K562 (cell line): Measurements from ENCODE around the gene SAMD10. TPM values are rescaled to one million over a fixed set of nuclear protein-coding genes. Genes with fewer than 3 reads are reported as not detected.

Experiments used
- CREM ChIP-seq: IDR thresholded peaks from 2 replicates; pipeline ENCODE4 v1.6.1; 2014; ENCODE audit warnings: antibody characterized with exemption, low read depth
- EGR1 ChIP-seq: fragments of 450-650 bp; conservative IDR thresholded peaks from 2 replicates; pipeline ENCODE4 v1.6.1; 2017; ENCODE audit warnings: mild to moderate bottlenecking
- EP400 ChIP-seq: fragments of 450-650 bp; IDR thresholded peaks from 2 replicates; pipeline ENCODE4 v1.6.1; 2017; ENCODE audit warnings: antibody characterized with exemption, mild to moderate bottlenecking, moderate library complexity
- GABPB1 ChIP-seq: sonication (generic); formaldehyde crosslinking; IDR thresholded peaks from 2 replicates; pipeline ENCODE4 v1.8.0; 2022; ENCODE audit warnings: mild to moderate bottlenecking, missing genetic modification reagents
- SMAD4 ChIP-seq: fragments of 250-450 bp; sonication (Bioruptor Pico); conservative IDR thresholded peaks from 2 replicates; pipeline ENCODE4 v1.8.0; 2021; ENCODE audit warnings: inconsistent platforms, mild to moderate bottlenecking, moderate library complexity
- ZNF3 ChIP-seq: fragments of 250-450 bp; sonication (Bioruptor Pico); IDR thresholded peaks from 2 replicates; pipeline ENCODE4 v1.5.0; 2021; ENCODE audit warnings: mild to moderate bottlenecking, moderate library complexity
- polyA plus RNA-seq, 8 experiments: library from polyadenylated mRNA; depleted of rRNA in 4 of 8; stranded (reverse) in 5 of 8; unstranded in 3 of 8; fragments of >200 nt; fragmentation: Nextera tagmentation in 2 of 8; fragmentation: Illumina TruSeq in 1 of 8; extraction: Ambion mirVana in 2 of 8; extraction: Trizol in 1 of 8; gene quantifications; 2 replicates each; pipeline versions ENCODE4 v1.2.1 to v1.2.3, GENCODE V29; 2011 to 2014; ENCODE audit warnings: inconsistent platforms in 1 of 8, missing spikeins in 1 of 8
- total RNA-seq, 7 experiments: library from RNA; depleted of rRNA in 6 of 7; stranded (reverse); fragments of >200 nt in 6 of 7; fragmentation: Illumina TruSeq in 2 of 7; extraction: Trizol in 2 of 7; gene quantifications; 2 replicates each; pipeline versions ENCODE4 v1.2.1 to v1.2.3, GENCODE V29; 2011 to 2021; ENCODE audit warnings: low replicate concordance in 1 of 7
- TF ChIP-seq, protein P1 (sequence below): fragments of 250-450 bp; sonication (Bioruptor Pico); IDR thresholded peaks from 2 replicates; pipeline ENCODE4 v1.8.0; 2021; ENCODE audit warnings: moderate library complexity, mild to moderate bottlenecking, inconsistent platforms
- TF ChIP-seq, protein P2 (sequence below): fragments of 250-450 bp; sonication (Bioruptor Pico); IDR thresholded peaks from 2 replicates; pipeline ENCODE4 v1.5.0; 2021; ENCODE audit warnings: mild to moderate bottlenecking, moderate library complexity
- TF ChIP-seq, protein P3 (sequence below): fragments of 200-800 bp; sonication (Bioruptor generic); IDR thresholded peaks from 2 replicates; pipeline ENCODE4 v1.6.1; 2017; ENCODE audit warnings: missing genetic modification characterization, missing compliant biosample characterization

SAMD10 gene
- total and polyA plus RNA-seq, 9 of the 15 experiments (the other 6 are each of a cell fraction or from before 2014, with no cell fraction given): 0.37 to 15.2 (median 4.8) TPM

DNA sequence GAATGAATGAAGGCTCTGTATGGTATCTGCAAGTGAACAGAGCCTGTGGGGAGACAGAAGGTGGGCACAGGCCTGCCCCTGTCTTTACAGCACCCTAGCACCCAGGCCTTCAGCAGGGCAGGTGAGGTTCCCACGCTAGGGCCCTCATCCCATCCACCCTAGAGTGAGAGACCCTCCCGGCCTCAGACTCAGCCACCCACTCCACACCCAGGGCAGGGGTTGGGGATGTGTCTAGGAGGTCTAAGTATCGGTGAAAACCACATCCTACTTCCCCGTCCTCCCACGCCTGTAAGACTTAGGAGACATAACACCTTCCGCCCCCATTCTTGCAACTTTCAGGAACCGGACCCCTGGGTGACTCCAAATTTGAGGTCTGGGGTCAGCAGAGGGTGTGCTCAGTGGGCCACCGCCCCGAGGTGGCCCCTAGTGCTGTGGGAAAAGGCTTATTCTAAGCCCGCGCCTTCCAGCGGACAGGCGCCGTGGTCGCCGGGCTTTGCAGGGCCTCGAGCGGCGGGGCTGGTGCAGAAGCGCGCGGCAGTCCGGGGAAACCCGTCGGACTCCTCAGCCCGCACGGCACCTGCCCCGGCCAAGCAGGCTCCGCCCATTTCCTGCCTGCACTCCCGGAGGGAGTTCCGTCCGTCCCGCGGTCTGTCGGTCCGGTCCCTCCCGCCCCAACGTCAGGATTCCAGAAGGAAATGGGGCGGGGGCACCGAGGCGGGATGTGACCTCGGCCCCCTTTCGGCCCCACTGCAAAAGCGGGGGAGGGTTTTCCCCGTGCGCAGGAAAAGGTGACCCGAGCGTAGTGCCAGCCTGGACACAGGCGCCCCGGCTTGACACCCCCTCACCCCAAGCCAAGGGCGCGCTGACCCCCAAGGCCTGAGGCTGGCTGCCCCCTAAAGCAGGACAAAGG is 868 bp downstream of the SAMD10 start (continued):
- TF ChIP-seq GABPB1 (peak; percentile 36; the same call in 1 of the 2 replicates), CREM (peak; percentile 60; the same call in 1 of the 2 replicates), ZNF3 (no peak), EP400 (0 out of 2 replicates have a peak, but pooled peaks have one; percentile 12), SMAD4 (CRISPR knock-in tag) (peak; percentile 70), EGR1 (peak; percentile 80)
- TF ChIP-seq, protein P1, sequence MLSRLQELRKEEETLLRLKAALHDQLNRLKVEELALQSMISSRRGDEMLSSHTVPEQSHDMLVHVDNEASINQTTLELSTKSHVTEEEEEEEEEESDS (CRISPR knock-in tag): no peak
- TF ChIP-seq, protein P2, sequence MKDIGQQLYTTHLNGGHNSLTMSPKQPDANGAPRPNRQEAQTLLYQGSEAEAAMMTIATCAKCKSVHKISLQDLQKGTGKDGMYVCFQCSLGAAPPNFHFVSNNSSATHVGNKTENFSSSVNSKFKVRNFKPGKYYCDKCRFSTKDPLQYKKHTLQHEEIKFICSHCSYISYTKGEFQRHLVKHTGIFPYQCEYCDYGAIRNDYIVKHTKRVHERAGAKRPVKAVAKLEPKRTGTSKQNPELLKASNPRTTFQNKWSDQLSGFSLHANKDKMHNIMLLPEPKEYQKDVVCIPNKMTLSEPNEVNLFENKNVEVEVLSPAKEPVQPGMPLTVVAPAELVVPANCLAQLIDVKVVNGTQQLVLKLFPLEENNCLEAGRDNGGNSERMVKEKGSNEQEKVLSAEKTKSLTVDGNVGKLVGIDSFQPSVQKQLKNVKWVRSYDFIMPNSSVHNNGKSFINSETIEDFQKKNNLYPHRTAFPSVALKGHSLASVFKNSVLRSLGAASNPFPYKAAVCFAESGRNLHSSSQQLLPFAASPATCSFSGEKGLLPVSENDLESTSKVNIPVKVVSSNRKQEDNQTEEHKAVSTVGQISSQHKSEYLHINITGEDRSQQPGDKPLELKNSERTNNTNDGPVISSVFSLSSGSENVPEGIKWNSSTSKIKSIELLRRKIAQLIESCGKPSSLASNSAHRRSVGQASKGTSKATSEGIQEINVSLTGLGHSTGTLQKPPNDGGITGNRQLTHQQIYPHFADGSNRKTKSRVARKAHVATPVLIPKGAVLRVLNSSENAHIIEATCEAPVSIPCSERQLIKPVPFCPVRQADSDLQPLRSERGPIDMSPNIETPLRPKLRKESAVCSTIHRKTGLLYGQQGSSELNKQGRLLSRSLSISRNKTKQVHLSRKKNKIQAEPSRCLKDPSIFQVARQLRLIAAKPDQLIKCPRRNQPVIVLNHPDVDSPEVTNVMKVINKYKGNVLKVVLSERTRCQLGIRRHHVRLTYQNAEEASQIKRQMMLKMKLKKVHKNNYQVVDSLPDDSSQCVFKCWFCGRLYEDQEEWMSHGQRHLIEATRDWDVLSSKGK (CRISPR knock-in tag): no peak
- TF ChIP-seq, protein P3, sequence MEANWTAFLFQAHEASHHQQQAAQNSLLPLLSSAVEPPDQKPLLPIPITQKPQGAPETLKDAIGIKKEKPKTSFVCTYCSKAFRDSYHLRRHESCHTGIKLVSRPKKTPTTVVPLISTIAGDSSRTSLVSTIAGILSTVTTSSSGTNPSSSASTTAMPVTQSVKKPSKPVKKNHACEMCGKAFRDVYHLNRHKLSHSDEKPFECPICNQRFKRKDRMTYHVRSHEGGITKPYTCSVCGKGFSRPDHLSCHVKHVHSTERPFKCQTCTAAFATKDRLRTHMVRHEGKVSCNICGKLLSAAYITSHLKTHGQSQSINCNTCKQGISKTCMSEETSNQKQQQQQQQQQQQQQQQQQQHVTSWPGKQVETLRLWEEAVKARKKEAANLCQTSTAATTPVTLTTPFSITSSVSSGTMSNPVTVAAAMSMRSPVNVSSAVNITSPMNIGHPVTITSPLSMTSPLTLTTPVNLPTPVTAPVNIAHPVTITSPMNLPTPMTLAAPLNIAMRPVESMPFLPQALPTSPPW (CRISPR knock-in tag): peak; percentile 45; the same call in 1 of the 2 replicates
